Stimulated activated CD4-positive, alpha-beta T cell treated with anti-CD3 and anti-CD28 coated beads, Interleukin-2, amount 100 ng/mL, for 48 hours (primary cell): ENCODE data around the gene ITPKA.
"Not testable (repeated sequence)": the region's sequence is repeated elsewhere in the genome, so short reads cannot be mapped to it uniquely, and the experiment has no call there.

ENCODE experiments used
- DNase-seq, 2 donors: peaks; one replicate each; pipeline ENCODE4 v3.0.0-alpha.2; 2020

Gene ITPKA

DNA sequence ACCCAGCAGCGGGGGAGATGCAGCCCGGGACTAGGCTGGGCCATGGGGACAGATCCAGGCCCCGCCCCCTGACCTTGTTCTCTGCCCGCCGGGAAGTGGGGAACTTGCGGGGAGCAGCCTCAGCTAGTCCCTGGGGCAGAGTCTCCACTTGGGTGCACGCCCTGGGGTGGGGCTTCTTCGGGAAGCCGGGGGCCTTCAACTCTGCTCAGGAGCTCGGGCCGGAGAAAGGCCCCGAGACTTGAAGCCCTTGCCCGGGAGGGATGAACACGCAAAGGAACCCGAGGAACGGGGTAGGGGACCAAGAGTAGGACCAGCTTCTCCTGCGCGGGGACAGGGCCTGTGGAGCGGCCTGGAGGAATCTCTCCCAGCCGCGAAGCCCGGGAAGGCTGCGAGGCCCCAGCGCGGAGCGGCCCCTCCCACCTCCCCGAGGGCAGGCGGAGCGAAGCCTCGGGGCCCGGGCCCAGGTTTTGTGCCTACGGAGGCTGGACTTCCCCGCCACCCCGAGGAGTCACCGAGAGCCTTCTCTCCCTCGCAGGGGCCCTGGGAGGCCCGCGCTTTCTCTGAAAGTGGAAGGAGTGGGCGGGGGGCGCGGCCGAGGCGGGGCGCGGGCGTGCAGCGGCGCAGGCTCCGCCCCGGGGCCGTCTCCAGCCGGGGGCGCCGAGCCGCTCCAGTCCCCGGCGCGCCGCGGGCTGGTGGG, at the start of gene ITPKA:
Gene ITPKA (plus strand): TSS at position 670 of the 697 bp plus-strand sequence. CDS start 54 bp downstream, outside the sequence.
- peak; percentile 83 to 92 for DNase-seq

DNA sequence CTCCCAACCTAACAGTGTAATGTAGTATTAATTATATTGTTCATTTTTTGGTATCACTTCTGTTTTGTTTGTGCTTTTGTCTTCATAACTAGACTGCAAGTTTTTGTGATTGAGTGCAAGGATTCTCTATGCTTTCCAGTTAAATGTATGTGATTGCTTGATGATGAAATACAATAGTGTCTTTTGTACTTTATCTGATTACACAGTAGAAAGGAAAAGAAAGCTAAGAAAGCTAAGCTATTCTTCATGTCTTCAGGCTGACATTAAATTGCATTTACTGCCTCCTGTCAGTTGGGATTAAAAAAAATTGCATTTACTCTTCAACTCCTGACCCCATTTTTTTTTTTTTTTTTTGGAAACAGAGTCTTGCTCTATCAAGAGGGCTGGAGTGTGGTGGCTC, 48.3 kb upstream of the ITPKA start:
- DNase-seq, result no peak

DNA sequence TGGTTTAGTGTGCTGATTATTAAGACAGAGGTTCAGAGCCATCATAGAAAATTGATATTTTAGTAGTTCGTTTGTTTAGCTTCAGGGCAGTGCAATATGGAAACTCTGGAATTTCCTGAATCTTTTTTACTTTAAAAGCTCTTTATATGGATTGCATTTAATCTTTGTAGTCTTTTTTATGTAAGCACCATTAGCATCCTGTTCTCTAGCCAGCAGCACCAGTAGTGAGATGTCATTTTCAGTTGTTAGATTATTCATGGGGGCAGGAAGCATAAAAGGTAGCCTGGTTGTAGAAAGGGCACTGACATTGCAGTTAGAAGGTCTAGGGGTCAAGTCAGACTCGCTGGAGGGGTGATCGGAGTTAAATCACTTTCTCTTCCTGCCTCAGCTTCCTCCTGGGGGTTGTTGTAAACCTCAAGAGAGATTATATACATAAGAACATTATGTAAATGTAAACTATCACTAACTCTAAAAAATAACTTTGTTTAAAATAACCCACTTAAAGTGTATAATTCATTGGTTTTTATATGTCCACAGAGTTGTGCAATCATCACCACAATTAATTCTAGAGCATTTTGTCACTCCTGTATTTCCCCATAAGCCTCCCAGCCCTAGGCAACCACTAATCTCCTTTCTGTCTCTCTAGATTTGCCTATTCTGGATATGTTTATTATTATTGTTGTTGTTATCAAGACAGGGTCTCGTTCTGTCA, 31.4 kb upstream of the ITPKA start:
- DNase-seq, result no peak

DNA sequence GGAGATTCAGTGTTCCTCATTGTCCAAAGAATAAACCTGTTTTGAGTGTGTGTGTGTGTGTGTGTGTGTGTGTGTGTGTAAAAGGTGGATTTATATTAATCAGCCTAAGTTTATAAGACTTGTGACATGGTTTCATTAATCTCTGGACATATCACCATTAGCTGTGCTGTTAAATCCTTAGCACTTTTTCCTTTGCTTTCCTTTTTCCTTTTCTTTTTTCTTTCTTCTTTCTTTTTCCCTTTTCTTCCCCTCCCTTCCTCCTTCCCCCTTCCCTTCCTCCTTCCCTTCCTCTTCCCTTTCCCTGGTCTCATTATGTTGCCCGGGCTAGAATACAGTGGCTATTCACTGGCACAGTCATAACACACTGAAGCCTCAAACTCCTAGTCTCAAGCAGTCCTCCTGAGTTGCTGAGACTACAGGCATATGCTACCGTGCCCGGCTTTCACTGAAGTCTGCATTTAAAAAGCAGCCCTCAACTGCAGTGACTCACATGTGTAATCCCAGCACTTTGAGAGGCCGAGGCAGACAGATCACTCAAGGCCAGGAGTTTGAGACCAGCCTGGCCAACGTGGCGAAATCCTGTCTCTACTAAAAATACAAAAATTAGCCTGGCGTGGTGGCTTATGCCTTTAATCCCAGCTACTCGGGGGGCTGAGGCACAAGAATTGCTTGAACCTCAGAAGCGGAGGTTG, 28.6 kb upstream of the ITPKA start:
- no peak for DNase-seq

DNA sequence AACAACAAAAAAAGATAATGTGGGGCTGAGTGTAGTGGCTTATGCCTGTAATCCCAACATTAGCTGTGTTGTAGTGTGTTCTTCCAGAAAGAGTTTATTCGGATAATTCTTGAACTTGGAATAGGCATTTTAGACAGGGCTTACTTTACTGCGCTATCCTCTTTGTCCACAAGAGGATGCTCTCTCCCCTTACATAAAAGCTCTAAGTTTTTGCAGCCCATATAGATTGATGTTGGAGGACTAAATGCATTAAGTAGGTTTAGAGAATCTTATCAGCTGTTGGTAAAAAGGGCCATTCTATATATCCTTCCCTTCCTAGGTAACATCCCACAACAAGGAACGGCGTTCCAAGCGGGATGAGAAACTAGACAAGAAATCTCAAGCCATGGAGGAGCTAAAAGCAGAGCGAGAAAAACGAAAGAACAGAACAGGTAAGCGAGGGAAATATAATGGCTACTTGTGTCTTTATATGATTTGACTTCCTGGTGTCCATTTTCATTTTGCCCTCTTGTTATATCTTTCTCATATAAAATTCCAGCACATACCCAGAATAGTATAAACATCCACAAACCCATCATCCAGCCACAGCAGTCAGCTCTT, 27.8 kb upstream of the ITPKA start:
- DNase-seq, result peak in 1 of 2 donors; percentile 26

DNA sequence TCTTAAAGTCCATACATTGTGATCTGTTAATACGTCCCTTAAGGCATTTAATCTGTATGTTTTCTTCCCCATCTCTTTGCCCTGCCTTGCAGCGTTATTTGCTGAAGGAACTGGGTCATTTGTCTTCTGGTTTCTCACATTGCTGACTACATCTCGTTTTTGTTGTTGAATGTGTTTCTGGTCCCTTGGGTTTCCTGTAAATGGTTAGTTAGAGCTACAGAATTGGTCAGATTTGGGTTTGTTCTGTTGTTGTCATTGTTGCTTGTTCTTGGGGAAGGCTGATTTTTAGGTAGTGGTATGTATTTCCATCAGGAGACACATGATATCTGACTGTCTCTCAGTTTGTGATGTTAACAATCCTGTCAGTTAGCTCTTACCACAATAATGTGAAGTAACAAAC, 27.0 kb upstream of the ITPKA start:
- DNase-seq, result no peak

DNA sequence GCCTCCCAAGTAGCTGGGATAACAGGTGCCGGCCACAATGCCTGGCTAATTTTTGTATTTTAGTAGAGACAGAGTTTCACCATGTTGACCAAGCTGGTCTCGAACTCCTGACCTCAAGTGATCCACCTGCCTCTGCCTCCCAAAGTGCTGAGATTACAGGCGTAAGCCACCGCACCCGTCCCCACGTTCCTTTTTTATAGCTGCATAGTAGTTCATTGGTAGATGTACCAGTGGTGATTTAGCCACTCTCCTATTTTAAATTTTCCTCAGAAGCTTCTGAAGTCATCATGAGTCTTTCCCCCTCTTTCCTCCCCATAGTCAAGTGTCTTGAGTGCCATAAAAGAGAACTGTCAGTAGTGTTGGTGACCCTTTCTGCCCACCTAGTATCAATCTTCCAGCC, 24.0 kb upstream of the ITPKA start:
- not testable (repeated sequence) for DNase-seq

DNA sequence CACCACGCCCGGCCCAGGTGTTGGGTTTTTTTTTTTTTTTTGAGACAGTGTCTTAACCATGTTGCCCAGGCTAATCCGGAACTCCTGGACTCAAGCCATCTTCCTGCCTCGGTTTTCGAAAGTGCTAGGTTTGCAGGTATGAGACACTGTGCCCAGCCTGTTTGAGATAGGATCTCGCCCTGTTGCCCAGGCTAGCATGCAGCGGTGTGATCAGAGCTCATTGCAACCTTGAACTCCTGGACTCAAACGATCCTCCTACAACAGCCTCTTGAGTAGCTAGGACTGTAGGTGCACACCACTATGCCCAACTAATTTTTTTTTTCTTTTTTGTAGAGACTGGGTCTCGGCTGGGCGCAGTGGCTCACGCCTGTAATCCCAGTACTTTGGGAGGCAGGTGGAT, 20.3 kb upstream of the ITPKA start:
- DNase-seq, result no peak

DNA sequence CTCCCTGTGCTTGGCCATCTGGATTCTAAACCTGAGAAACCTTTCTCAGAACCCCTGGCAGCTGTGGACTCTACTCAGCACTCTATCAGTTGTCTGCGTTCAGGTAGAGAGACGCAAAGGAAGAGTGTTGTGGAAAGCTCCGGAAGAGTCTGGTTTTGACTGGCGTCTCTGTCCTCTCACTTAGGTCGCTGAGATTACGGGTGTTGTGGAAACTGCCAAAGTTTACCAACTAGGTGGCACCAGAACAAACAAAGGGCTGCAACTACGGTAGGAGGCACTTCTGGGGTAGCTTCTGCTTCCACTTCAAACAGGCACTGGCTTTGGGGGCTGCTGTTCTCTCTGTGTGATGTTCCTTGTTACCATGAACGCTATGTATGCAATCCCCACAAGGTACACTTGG, 19.2 kb upstream of the ITPKA start:
- DNase-seq, result no peak

DNA sequence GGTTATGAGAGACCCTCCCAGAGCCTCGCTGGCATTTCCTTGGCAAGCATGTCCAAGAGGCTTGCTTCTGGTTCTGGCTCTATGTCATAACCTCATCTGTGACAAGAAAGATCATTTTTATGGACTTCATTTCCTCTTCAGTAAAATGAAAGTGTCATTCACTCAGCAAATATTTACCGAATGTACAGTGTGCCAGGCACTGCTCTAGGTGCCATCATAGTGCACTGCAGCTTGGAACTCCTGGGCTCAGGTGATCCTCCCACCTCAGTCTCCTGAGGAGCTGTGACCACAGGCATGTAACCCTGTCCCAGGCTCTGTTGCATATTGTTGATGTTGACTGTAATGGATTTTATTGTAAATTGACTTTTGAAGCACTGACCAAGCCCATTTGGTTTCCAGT, 18.7 kb upstream of the ITPKA start:
- DNase-seq, result no peak

DNA sequence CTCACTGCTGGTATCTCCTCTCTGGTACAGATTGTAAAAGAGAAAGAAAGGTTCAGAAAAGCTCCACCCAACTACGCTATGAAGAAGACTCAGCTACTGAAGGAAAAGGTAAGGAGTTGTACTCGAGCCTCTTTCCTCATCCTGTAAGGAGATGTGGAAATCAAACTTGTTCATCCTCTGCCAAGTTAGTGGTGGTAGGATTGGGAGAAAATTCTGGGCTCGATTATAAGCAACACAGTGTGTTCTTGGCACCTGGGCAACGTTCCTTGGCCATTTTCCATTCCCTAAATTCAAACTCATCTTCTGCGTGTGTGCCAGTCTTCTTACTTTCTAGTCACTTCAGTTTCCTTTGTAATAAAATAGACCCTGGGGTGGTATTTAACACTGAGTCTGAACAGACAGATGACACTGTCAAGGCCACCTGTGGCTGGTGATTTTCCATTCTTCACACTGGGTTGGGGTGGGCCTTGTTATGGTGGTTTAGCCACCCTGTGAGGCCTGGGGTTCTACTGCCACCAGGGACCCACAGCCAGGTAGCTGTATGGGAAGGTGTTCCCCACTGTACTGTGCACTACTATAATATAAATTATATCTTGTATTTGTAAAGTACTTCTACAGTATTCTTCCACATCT, 17.1 kb upstream of the ITPKA start:
- DNase-seq, result no peak

DNA sequence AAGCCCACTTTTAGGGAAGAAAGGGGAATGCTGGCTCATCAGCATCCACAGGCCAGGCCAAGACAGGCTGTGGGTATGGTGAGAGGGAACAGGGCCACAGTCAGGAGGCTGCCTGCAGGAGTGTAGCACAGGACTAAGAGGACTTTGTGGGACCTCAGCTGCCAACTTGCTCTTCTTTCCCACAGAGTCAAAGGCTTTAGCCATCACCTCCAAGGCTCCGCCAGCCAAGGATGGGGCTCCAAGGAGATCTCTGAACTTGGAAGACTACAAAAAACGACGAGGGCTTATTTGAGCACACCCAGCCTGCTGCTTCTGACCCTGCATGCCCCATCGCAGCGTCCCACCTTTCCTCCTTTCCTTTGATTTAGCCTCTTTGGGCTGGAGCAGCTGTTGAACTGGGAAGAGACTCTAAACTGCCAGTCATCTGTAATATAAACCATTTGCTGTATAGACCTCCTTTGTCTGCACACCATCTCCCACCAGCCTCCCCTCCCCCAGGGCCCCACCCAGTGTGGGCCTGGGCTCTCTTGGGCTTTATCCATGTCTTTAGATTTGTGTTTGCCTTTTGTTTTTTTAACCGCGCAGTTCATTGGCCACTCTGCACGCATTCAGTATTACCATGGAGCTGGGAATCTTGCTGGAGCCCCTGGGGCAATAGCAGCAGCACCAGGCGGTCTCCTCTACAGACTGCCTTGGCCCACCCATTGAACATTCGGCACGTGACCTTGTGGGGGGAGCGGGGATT, 13.1 kb upstream of the ITPKA start:
- no peak for DNase-seq

DNA sequence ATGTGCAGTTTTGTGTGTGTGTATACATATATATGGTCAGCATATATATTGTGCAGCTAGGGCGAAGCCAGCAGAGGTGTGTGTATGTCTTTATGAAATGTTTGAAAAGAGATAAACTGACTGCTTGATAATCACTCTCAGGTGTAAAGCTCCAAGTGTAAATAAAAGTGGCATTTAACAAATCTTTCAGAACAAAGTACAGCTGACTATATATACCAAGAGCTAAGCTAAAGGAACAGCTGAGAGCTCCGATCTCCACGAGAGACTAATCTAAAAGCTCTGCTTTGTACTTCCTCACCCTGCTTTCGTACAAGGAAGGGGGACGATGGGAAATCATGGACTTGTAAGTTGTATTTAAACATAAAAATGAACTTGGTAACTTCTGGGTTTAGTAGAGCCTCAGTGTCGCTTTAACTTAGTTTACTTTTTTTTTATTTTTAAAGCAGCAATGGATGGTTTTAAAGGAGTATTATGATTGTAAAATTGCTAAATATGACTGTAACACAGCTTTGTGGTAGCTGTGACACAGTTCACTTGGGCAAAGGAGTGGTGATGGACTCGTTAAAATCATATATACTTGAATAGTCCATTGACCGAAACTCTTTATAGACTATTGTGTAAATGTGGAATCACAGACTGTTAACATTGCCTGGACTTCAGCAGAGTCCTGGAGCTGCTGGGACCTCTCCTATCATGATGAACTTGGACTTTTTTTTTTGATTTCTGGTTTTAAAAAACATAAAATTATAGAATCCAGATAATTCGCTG, 11.4 kb upstream of the ITPKA start:
- DNase-seq, result no peak

DNA sequence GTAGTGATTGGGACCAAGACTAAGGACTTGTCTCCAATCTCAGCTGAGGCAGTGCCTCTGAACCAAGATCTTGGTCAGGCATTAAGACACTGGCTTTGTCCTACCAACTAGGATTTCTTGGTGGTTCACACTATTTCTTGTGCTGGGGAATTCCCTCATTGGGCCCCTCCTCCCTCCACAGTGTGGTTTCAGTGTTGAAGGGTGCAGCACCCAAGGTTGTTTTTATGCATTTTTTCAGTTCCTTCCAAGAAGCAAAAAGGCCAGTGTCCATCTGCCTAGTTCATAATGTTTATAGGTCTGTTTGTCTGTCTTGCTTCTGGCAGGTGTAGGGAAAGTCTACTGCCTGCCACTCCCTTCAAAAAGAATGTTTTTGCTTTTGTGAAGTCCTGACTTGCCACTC, 10.6 kb upstream of the ITPKA start:
- DNase-seq, result no peak

DNA sequence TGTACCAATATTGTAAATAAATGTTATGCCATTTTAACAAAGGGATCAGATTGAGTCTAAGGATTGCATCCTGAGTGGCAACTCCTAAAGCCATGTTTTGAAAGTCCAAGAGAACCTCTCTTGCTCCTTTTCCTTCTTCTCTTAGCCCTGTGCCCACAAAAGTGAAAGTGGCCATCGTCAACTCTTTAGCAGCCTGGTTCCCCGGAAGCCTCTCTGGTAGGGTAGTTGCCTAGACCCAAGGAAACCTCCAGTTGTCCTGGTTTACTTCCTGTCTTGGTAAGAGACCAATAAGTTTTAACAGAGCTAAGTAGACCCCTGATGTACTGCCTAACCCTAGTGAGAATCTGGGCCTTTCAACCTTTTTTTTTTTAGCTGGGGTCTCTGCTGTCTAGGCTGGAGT, 10.2 kb upstream of the ITPKA start:
- DNase-seq, result no peak

DNA sequence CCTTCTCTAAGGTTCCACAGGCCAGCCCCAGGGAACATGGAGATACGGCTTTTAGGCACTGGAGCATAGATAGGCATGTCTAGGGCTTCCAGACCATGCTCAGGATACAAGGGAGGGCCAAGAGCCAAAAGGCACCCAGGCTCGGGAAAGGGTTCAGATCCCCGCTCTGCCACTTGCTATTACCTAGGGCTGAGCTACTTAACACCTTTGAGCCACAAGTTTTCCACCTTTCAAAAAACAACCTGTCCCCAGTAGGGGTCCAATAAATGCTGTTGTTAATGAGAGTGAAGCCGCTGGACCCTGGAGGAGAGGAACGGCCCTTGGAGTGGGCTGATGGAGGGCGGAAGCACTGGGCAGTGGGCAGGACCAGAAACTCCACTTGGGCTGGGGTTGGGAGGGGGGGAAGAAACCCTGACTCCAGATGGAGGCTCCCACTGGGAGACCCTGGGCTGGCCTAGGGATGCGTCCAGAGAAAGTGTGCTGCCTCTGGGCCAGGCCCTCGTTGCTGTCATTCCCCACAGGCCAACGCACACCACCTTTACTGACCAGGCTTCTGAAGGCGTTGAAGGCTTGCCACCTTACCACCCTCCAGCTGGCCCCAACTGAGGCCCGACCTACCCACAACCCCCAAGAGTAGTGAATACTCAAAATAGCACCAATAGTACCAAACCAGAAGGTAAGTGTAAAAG, 8.6 kb upstream of the ITPKA start:
- DNase-seq, result no peak

DNA sequence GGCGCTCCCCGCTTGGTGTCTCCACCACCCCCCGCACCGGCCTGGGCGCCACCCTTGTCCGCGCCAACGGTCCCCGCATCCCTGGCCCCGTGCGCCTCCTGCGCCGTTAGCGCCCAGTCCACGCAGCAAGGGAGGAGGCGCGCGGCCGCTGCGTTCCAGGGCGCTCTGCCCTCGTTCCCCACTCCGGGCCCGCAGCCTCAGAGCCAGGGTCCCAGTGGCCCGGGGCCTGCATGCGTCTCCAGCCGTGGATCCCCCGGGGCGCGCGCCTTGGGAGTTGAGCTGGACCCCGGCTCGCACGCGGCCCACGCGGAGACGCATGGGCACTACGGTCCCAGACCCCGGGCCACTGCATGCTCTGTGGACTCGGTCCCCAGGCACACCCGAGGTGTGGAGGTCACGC, 7.4 kb upstream of the ITPKA start:
- DNase-seq, result no peak

DNA sequence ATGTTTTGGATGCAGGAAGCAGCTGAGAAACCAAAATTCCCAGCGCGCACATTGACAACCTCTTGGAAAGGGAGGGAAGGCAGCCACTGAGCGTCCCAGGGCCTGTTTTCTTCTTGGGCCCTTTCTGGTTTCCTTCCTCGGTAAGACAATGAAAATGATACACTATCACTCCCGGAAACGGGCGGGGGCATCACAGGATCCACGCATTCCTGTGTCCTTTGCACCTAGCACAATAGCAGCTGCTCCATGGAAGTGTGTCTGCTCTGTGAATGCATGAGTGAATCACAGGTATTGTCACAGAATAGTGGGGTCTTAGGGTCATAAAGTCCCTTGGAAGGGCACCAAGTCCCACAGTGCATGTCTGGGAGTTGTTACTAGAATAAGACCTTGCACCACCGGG, 6.3 kb upstream of the ITPKA start:
- DNase-seq, result no peak

DNA sequence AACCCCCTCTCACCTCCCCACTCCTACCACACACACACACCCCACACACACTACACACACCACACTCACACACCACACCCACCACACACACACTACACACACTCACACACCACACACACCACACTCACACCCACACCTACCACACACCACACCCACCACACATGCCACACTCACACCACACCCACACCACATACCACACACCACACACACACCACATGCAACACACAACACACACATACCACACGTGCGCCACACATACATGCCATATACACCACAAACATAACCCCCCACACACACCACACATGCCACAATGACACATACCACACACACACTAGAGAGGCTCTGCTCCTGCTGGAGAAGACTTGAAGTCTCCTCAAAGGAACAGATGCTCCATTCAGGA, 5.9 kb upstream of the ITPKA start:
- no peak for DNase-seq

DNA sequence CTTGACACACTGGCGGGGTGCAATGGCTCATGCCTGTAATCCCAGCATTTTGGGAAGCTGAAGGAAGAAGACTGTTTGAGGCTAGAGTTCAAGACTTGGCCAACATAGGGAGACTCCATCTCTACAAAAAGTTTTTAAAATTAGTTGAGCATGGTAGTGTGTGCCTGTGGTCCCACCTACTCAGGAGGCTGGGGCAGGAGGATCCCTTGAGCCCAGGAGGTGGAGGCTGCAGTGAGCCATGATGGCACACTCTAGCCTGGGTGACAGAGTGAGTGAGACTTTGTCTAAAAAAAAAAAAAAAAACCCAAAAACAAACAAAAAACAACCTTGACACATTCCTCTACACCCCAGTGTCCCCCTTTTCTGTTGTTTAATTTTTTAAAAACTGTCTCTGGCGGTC, 4.0 kb upstream of the ITPKA start:
- no peak for DNase-seq

DNA sequence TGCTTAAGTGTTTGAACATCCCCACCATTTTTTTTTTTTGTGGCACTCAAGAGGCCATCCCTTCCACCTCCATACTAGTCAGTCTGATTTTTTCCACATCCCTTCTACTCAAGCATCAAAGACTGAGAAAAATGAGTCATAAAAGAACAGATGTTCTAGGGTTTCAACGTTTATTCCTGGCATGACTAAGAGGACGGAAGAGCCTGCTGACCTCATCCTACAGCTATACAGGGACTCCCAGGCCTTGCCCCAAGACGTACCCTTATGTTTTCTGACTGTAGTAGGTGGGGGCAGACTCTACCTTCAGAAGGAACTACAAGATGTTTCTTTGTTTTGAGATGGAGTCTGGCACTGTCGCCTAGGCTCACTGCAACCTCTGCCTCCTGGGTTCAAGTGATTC, 3.3 kb upstream of the ITPKA start:
- DNase-seq, result no peak
